Glomerular endothelial cell (primary cell): ENCODE data around the gene ZEB1. TPM values are rescaled to one million over a fixed set of nuclear protein-coding genes. Genes with fewer than 3 reads are reported as not detected.
"Not testable (repeated sequence)": the region's sequence is repeated elsewhere in the genome, so short reads cannot be mapped to it uniquely, and the experiment has no call there.

Experiments
- DNase-seq: peaks from one replicate; pipeline ENCODE4 v3.0.0-alpha.2; 2011; ENCODE audit warnings: low read depth, low spot score; ENCODE audit errors: extremely low read depth
- total RNA-seq: library from RNA; depleted of rRNA; stranded (reverse); fragments of >200 nt; gene quantifications from 2 replicates; pipeline ENCODE4 v1.2.3, GENCODE V29; 2015

ZEB1 gene
- total RNA-seq, 1 donor from 2014 or later, result 105 TPM

GRCh38 chr10:31479752-31480151, 160.7 kb downstream of the ZEB1 start:
- no peak for DNase-seq

GRCh38 chr10:31483546-31483945, 164.5 kb downstream of the ZEB1 start:
- DNase-seq, result no peak

- DNase-seq, result no peak
Observed at GRCh38 chr10:31484431-31485135, 165.6 kb downstream of the ZEB1 start.

- peak; percentile 51 for DNase-seq
Observed at GRCh38 chr10:31490858-31491504, 172.0 kb downstream of the ZEB1 start.

GRCh38 chr10:31507427-31507826, 188.4 kb downstream of the ZEB1 start:
- no peak for DNase-seq

GRCh38 chr10:31508234-31508633, 189.2 kb downstream of the ZEB1 start:
- DNase-seq, result no peak

- no peak for DNase-seq
Observed at GRCh38 chr10:31508882-31509281, 189.9 kb downstream of the ZEB1 start.

GRCh38 chr10:31509989-31510388, 191.0 kb downstream of the ZEB1 start:
- no peak for DNase-seq

GRCh38 chr10:31515116-31515515, 196.1 kb downstream of the ZEB1 start:
- no peak for DNase-seq

- DNase-seq, result no peak
Observed at GRCh38 chr10:31515819-31516402, 196.9 kb downstream of the ZEB1 start.

GRCh38 chr10:31520986-31521831, 202.2 kb downstream of the ZEB1 start:
- DNase-seq, result no peak

GRCh38 chr10:31522820-31523219, 203.8 kb downstream of the ZEB1 start:
- no peak for DNase-seq

GRCh38 chr10:31524460-31524859, 205.4 kb downstream of the ZEB1 start:
- no peak for DNase-seq

GRCh38 chr10:31526178-31526577, 207.2 kb downstream of the ZEB1 start:
- no peak for DNase-seq

- peak; percentile 36 for DNase-seq
Observed at GRCh38 chr10:31526681-31527080, 207.7 kb downstream of the ZEB1 start.

GRCh38 chr10:31528831-31529230, 209.8 kb downstream of the ZEB1 start:
- no peak for DNase-seq

- no peak for DNase-seq
Observed at GRCh38 chr10:31536302-31536701, 217.3 kb downstream of the ZEB1 start.

- no peak for DNase-seq
Observed at GRCh38 chr10:31549896-31550295, 230.9 kb downstream of the ZEB1 start.

- no peak for DNase-seq
Observed at GRCh38 chr10:31554556-31554955, 235.5 kb downstream of the ZEB1 start.

GRCh38 chr10:31557854-31558253, 238.8 kb downstream of the ZEB1 start:
- DNase-seq, result no peak

GRCh38 chr10:31568252-31568861, 249.3 kb downstream of the ZEB1 start:
- not testable (repeated sequence) for DNase-seq
